OCI-LY7 (cell line): ENCODE data around the gene CCDC57.

Source experiments
- CTCF ChIP-seq: fragments of 200-600 bp; sonication (generic); conservative IDR thresholded peaks from 2 replicates; pipeline ENCODE4 v1.5.1; 2014; ENCODE audit warnings: mild to moderate bottlenecking, antibody characterized with exemption, low read length, moderate library complexity, mixed read lengths
- EZH2phosphoT487 ChIP-seq: fragments of 200-600 bp; sonication (generic); IDR thresholded peaks from 2 replicates; pipeline ENCODE4 v1.6.1; 2018; ENCODE audit warnings: low read depth, borderline replicate concordance, mild to moderate bottlenecking, mixed run types, antibody characterized with exemption, low read length, moderate library complexity, mixed read lengths

DNA sequence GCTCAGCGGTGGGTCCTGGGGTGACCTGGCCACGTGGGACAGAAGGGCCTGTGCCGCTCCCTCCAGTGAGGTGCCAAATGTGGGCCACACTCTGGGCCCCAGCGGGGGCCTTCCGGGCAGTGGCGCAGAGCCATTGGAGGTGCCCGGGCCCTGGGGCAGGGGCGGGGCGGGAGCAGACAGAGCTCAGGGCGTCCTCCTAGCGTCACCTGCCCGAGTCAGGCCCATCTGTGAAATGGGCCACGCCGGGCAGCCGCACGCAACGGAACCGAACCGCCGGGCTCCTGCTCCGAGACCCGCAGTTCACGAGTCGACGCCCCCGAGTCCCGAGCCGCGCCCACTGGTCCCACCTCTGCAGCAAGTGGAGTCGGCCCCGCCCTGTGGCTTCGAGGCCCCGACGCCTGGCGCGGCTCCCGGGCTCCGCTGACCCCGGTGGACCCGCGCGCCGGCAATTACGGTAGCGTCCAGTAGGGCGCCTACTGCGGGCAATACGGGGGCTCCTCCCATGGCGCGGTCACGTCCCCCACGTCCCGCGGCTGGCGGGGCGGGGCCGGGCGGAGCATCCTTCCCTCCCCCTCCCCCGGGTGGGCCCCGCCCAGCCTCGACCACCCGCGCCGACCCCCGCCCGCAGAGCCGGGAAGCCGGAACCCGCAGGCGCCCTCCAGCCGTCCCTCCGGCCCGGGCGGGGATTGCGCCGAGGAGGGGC is 18.1 kb upstream of the CCDC57 start:
- TF ChIP-seq CTCF (peak; percentile 37; the same call in 1 of the 2 replicates), EZH2phosphoT487 (no peak)
